Calu3 (cell line): ENCODE data around the gene SPATS2. TPM values are rescaled to one million over a fixed set of nuclear protein-coding genes. Genes with fewer than 3 reads are reported as not detected.

Source experiments
- BruUV-seq: library from RNA; stranded (reverse); fragments of 400-500 nt; replicated peaks from 2 replicates; lab custom pipeline; 2021; lab: Mats Ljungman, UMichigan
- CTCF ChIA-PET: fragments of 300-600 bp; sonication (Branson Sonifier 250); formaldehyde crosslinking; loops from one replicate; lab custom pipeline; 2022; ENCODE audit warnings: antibody characterized with exemption; lab: Charles Lee
- DNase-seq: peaks from one replicate; pipeline ENCODE4 v3.0.0; 2022
- H3K27ac Mint-ChIP-seq: one replicate; pipeline ENCODE4 v1.8.0; 2022; ENCODE audit warnings: mixed read lengths; ENCODE audit not compliant: unreplicated experiment
- H3K27me3 Mint-ChIP-seq: one replicate; pipeline ENCODE4 v1.8.0; 2022; ENCODE audit warnings: mixed read lengths; ENCODE audit not compliant: unreplicated experiment
- H3K36me3 Mint-ChIP-seq: one replicate; pipeline ENCODE4 v1.8.0; 2022; ENCODE audit warnings: mild to moderate bottlenecking, moderate library complexity, mixed read lengths; ENCODE audit not compliant: insufficient read depth, unreplicated experiment
- H3K4me1 Mint-ChIP-seq: one replicate; pipeline ENCODE4 v1.8.0; 2022; ENCODE audit warnings: mild to moderate bottlenecking, low read depth, mixed read lengths; ENCODE audit not compliant: unreplicated experiment
- H3K4me3 Mint-ChIP-seq: one replicate; pipeline ENCODE4 v1.8.0; 2022; ENCODE audit warnings: mild to moderate bottlenecking, low read depth, moderate library complexity, mixed read lengths; ENCODE audit not compliant: unreplicated experiment
- H3K9me3 Mint-ChIP-seq: one replicate; pipeline ENCODE4 v1.8.0; 2022; ENCODE audit warnings: low read depth, mixed read lengths; ENCODE audit not compliant: unreplicated experiment
- intact Hi-C: fragments of 100-400 bp; cut with micrococcal nuclease; formaldehyde crosslinking; loops from one replicate; pipeline ENCODE4 v1.10.0; 2022; ENCODE audit not compliant: unreplicated experiment
- total RNA-seq: library from RNA; stranded (reverse); gene quantifications from 2 replicates; pipeline ENCODE4 v1.2.3, GENCODE V29; 2022
- TF ChIP-seq, protein P1 (sequence below): fragments of 200-600 bp; IDR thresholded peaks from one replicate; pipeline ENCODE4 v1.8.0; 2022; ENCODE audit warnings: antibody characterized with exemption; ENCODE audit not compliant: unreplicated experiment

The SPATS2 gene
- total RNA-seq, 1 experiment from 2014 or later: 23.2 TPM

DNA sequence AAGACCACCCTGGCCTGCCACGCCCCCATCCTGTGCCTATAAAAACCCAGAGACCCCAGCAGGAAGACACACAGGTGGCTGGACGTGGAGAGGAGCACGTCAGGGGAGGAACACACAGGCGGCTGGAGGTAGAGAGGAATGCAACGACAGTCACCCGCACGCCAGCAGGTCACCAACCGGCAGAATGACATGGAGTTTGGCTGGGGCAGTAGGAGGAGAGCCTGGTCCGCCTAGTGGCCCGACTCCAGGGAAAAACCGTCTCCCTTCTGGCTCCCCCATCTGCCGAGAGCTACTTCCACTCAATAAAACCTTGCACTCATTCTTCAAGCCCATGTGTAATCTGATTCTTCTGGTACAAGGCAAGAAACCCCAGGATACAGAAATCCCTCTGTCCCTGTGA, 108.8 kb downstream of the SPATS2 start:
- no TSS peak for BruUV-seq
- DNase-seq: no peak
- TF ChIP-seq, protein P1, sequence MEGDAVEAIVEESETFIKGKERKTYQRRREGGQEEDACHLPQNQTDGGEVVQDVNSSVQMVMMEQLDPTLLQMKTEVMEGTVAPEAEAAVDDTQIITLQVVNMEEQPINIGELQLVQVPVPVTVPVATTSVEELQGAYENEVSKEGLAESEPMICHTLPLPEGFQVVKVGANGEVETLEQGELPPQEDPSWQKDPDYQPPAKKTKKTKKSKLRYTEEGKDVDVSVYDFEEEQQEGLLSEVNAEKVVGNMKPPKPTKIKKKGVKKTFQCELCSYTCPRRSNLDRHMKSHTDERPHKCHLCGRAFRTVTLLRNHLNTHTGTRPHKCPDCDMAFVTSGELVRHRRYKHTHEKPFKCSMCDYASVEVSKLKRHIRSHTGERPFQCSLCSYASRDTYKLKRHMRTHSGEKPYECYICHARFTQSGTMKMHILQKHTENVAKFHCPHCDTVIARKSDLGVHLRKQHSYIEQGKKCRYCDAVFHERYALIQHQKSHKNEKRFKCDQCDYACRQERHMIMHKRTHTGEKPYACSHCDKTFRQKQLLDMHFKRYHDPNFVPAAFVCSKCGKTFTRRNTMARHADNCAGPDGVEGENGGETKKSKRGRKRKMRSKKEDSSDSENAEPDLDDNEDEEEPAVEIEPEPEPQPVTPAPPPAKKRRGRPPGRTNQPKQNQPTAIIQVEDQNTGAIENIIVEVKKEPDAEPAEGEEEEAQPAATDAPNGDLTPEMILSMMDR: no peak
- intact Hi-C loops: no loop called here
- Mint-ChIP-seq H3K27ac (no peak overlapping the region), H3K27me3 (no peaks in the 10 kb centered on the region), H3K4me1 (no peaks in the 10 kb centered on the region), H3K9me3 (no peaks in the 10 kb centered on the region), H3K36me3 (no peaks in the 10 kb centered on the region), H3K4me3 (no peak overlapping the region)
- CTCF ChIA-PET: no interaction called here

DNA sequence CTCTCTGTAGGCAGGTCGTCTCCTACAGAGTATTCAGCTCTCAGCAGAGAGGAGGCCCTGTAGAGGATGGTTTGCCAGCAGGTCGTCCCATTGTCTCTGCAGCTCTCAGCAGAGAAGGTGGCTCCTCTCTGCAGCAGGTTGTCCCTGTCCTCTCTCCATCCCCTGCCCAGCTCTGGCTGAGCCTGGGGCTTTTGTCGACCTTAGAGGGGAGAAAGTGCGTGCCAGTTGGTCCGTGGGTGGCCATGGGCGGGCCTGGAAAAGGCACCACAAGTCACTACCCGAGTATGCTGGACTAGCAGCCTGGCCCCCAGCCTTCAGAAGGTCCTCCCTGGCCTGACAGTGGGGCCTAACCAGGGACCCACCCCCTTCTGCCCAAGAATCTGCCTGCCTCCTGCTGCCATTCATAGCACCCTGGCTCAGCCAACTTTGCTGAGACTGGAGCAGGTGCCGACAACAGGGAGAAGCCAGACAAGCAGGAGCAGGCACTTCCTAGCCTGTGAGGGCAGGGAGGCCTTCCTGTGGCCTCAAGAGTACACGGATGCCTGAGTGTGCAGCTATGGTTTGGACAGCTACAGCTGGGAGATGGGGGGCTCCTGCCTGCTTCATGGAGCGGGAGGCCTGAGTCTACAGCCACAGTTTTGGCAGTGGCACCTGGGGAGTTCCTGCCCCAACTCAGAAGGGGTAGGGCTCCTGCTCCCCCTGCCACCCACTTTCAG, 111.8 kb downstream of the SPATS2 start:
- BruUV-seq: no TSS peak
- H3K27ac Mint-ChIP-seq: no peak overlapping the region
- DNase-seq: no peak

DNA sequence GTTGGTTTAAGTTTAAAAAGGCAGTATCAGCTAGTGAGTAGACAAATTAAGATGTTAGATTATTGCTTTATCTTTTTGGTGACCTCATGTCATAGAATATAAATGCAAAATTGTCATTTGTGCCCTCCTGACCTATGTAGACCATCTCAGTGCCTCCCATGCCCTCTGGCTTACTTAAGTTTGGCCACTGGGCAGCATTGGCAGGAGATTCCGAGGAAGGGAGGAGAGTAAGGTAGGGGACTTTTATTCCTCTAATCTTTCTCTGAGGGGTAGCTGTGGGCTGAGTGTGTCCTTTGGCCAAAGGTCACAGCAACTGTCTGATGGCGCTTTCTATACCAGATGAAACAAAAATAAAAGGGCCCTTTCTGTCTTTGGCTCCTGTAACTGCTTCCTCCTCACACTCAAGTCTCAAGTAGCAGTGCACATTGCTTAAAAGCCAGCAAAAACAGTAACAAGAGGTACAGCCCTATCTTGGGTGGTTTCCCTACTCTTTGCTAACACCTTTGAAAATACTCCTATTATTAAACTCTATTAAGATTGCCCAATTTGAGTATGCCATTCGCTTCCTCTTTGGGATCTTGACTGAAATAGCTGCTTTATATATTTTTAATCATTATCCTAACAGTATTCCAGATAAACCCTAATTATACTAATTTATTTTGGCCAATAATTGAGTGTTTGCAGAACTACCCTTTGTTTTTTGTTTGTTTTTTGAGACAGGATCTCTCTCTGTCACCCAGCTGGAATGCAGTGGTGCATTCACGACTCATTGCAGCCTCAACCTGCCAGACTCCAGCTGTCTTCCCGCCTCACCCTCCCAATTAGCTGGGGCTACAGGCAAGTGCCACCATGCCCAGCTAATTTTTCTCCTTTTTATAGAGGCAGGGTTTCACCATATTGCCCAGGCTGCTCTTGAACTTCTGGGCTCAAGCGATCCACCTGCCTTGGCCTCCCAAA, 115.1 kb downstream of the SPATS2 start:
- no peak overlapping the region for H3K27ac Mint-ChIP-seq
- intact Hi-C loops: no loop called here
- peaks cover 6% of the 10 kb centered on the region for H3K36me3 Mint-ChIP-seq
- H3K27me3 Mint-ChIP-seq: no peaks in the 10 kb centered on the region
- CTCF ChIA-PET: no interaction called here
- DNase-seq: no peak
- no peaks in the 10 kb centered on the region for H3K4me1 Mint-ChIP-seq
- no peak overlapping the region for H3K4me3 Mint-ChIP-seq
- TF ChIP-seq, protein P1: no peak
- H3K9me3 Mint-ChIP-seq: no peaks in the 10 kb centered on the region
- no TSS peak for BruUV-seq

More for the DNA sequence above, 111.8 kb downstream of the SPATS2 start:
- Mint-ChIP-seq H3K27me3 (no peaks in the 10 kb centered on the region), H3K4me1 (no peaks in the 10 kb centered on the region), H3K4me3 (no peak overlapping the region), H3K36me3 (no peaks in the 10 kb centered on the region), H3K9me3 (no peaks in the 10 kb centered on the region)
- TF ChIP-seq, protein P1: no peak
- intact Hi-C loops: no loop called here
- CTCF ChIA-PET: no interaction called here

DNA sequence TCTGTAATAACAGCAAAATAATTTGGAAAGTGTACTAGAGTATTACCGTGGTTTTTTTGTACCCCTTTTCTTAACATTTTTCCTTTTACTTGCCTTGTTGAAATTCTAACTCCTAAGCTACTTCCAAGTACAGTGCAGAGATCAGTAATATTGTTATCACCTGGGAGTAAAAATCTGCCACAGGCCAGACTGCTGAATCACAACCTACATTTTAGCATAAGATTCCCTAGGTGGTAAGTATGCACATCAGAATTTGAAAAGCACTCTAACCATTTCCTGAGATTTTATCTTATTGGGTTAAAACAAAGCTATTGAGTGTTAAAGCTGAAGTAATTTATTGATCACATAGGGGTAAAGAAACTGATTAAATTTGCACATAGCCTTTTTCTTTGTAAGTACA, 116.4 kb downstream of the SPATS2 start:
- BruUV-seq: no TSS peak
- H3K36me3 Mint-ChIP-seq: peaks cover 9% of the 10 kb centered on the region
- CTCF ChIA-PET: no interaction called here
- H3K4me1 Mint-ChIP-seq: no peaks in the 10 kb centered on the region
- no peak overlapping the region for H3K4me3 Mint-ChIP-seq
- TF ChIP-seq, protein P1: no peak
- no peak for DNase-seq
- no peaks in the 10 kb centered on the region for H3K27me3 Mint-ChIP-seq
- H3K27ac Mint-ChIP-seq: no peak overlapping the region
- H3K9me3 Mint-ChIP-seq: no peaks in the 10 kb centered on the region
- intact Hi-C loops: no loop called here
